HepG2 (cell line): Measurements from ENCODE around the gene MAVS. TPM values are rescaled to one million over a fixed set of nuclear protein-coding genes. Genes with fewer than 3 reads are reported as not detected.

Experiments used
- BRD4 ChIP-seq: sonication (generic); formaldehyde crosslinking; IDR thresholded peaks from 2 replicates; pipeline ENCODE4 v1.4.0; 2020; ENCODE audit warnings: missing genetic modification reagents
- FOSL2 ChIP-seq: sonication (generic); formaldehyde crosslinking; IDR thresholded peaks from 2 replicates; pipeline ENCODE4 v1.4.0; 2020; ENCODE audit warnings: missing genetic modification reagents
- FOXA3 ChIP-seq: IDR thresholded peaks from 2 replicates; pipeline ENCODE4 v1.6.1; 2016; ENCODE audit warnings: missing genetic modification reagents, missing compliant biosample characterization
- GZF1 ChIP-seq: sonication (generic); formaldehyde crosslinking; IDR thresholded peaks from 2 replicates; pipeline ENCODE4 v1.5.1; 2020; ENCODE audit warnings: mild to moderate bottlenecking, missing genetic modification reagents
- HMG20A ChIP-seq: IDR thresholded peaks from 2 replicates; pipeline ENCODE4 v1.6.1; 2016; ENCODE audit warnings: borderline replicate concordance
- JUND ChIP-seq: sonication (generic); formaldehyde crosslinking; IDR thresholded peaks from 2 replicates; pipeline ENCODE4 v1.8.0; 2022; ENCODE audit warnings: mild to moderate bottlenecking, missing genetic modification reagents
- MTF1 ChIP-seq: sonication (generic); formaldehyde crosslinking; IDR thresholded peaks from 2 replicates; pipeline ENCODE4 v1.5.0; 2020; ENCODE audit warnings: missing genetic modification reagents
- NPAS2 ChIP-seq: sonication (generic); formaldehyde crosslinking; IDR thresholded peaks from 2 replicates; pipeline ENCODE4 v1.8.0; 2022; ENCODE audit warnings: mild to moderate bottlenecking, missing genetic modification reagents, borderline replicate concordance
- NR2F2 ChIP-seq: IDR thresholded peaks from 2 replicates; pipeline ENCODE4 v1.6.1; 2012; ENCODE audit warnings: low read depth, inconsistent platforms, borderline replicate concordance
- TBL1XR1 ChIP-seq: fragments of 150-350 bp; IDR thresholded peaks from 2 replicates; pipeline ENCODE4 v1.6.1; 2014; ENCODE audit warnings: borderline replicate concordance, low read length; ENCODE audit not compliant: partially characterized antibody
- YEATS2 ChIP-seq: sonication (generic); formaldehyde crosslinking; IDR thresholded peaks from 2 replicates; pipeline ENCODE4 v1.4.0; 2020; ENCODE audit warnings: missing genetic modification reagents, borderline replicate concordance
- ZBTB42 ChIP-seq: sonication (generic); formaldehyde crosslinking; IDR thresholded peaks from 2 replicates; pipeline ENCODE4 v1.5.0; 2020; ENCODE audit warnings: mild to moderate bottlenecking, missing genetic modification reagents
- ZMAT3 ChIP-seq: sonication (generic); formaldehyde crosslinking; conservative IDR thresholded peaks from 2 replicates; pipeline ENCODE4 v1.7.0; 2021; ENCODE audit warnings: missing genetic modification reagents
- ZNF282 ChIP-seq: fragments of 450-650 bp; IDR thresholded peaks from 2 replicates; pipeline ENCODE4 v1.6.1; 2018; ENCODE audit not compliant: partially characterized antibody
- ZNF34 ChIP-seq: sonication (generic); formaldehyde crosslinking; IDR thresholded peaks from 2 replicates; pipeline ENCODE4 v1.4.0; 2020; ENCODE audit warnings: mild to moderate bottlenecking, missing genetic modification reagents, borderline replicate concordance
- ZNF446 ChIP-seq: sonication (generic); formaldehyde crosslinking; IDR thresholded peaks from 2 replicates; pipeline ENCODE4 v1.5.0; 2020; ENCODE audit warnings: mild to moderate bottlenecking, missing genetic modification reagents
- ZNF564 ChIP-seq: sonication (generic); formaldehyde crosslinking; IDR thresholded peaks from 2 replicates; pipeline ENCODE4 v1.8.1; 2023; ENCODE audit warnings: mild to moderate bottlenecking, missing genetic modification reagents
- ZNF652 ChIP-seq: IDR thresholded peaks from 2 replicates; pipeline ENCODE4 v1.6.1; 2016; ENCODE audit warnings: low read depth, borderline replicate concordance
- ZNF720 ChIP-seq: sonication (generic); formaldehyde crosslinking; IDR thresholded peaks from 2 replicates; pipeline ENCODE4 v1.4.0; 2020; ENCODE audit warnings: missing genetic modification reagents
- ZSCAN12 ChIP-seq: sonication (generic); formaldehyde crosslinking; IDR thresholded peaks from 2 replicates; pipeline ENCODE4 v1.9.0; 2021; ENCODE audit warnings: mild to moderate bottlenecking, missing genetic modification reagents
- ZSCAN30 ChIP-seq: sonication (generic); formaldehyde crosslinking; IDR thresholded peaks from 2 replicates; pipeline ENCODE4 v1.5.0; 2020; ENCODE audit warnings: mild to moderate bottlenecking, missing genetic modification reagents
- polyA plus RNA-seq, 8 experiments: library from polyadenylated mRNA; depleted of rRNA in 3 of 8; stranded (reverse) in 7 of 8; unstranded in 1 of 8; fragments of >200 nt; fragmentation: Illumina TruSeq in 4 of 8; extraction: Trizol in 4 of 8; gene quantifications; 2 replicates each; pipeline versions ENCODE4 v1.2.1 to v1.2.3, GENCODE V29; 2011 to 2016; ENCODE audit warnings: low read depth in 4 of 8, missing spikeins in 1 of 8, mixed read lengths in 1 of 8; ENCODE audit not compliant: insufficient read depth in 1 of 8
- total RNA-seq, 5 experiments: library from RNA; depleted of rRNA; stranded (reverse); fragments of >200 nt; fragmentation: Illumina TruSeq; extraction: Trizol; gene quantifications; 2 replicates each; pipeline ENCODE4 v1.2.3, GENCODE V29; 2016; ENCODE audit warnings: low read depth in 1 of 5
- TF ChIP-seq, protein P1 (sequence below): conservative IDR thresholded peaks from 2 replicates; pipeline ENCODE4 v1.6.1; 2018; ENCODE audit warnings: missing genetic modification reagents
- TF ChIP-seq, protein P2 (sequence below): sonication (generic); formaldehyde crosslinking; IDR thresholded peaks from 2 replicates; pipeline ENCODE4 v1.4.0; 2020; ENCODE audit warnings: low read depth, mild to moderate bottlenecking, missing genetic modification reagents
- TF ChIP-seq, protein P3 (sequence below): sonication (generic); formaldehyde crosslinking; IDR thresholded peaks from 2 replicates; pipeline ENCODE4 v1.8.1; 2022; ENCODE audit warnings: mild to moderate bottlenecking, missing genetic modification reagents
- TF ChIP-seq, protein P4 (sequence below): sonication (generic); formaldehyde crosslinking; IDR thresholded peaks from 2 replicates; pipeline ENCODE4 v1.5.0; 2020; ENCODE audit warnings: mild to moderate bottlenecking, low read depth, missing genetic modification reagents, borderline replicate concordance
- TF ChIP-seq, protein P5 (sequence below): sonication (generic); formaldehyde crosslinking; IDR thresholded peaks from 2 replicates; pipeline ENCODE4 v1.8.0; 2022; ENCODE audit warnings: missing genetic modification reagents, mild to moderate bottlenecking, inconsistent platforms, borderline replicate concordance
- TF ChIP-seq, protein P6 (sequence below): sonication (generic); formaldehyde crosslinking; IDR thresholded peaks from 2 replicates; pipeline ENCODE4 v1.4.0; 2020; ENCODE audit warnings: missing genetic modification reagents
- TF ChIP-seq, protein P7 (sequence below): sonication (generic); formaldehyde crosslinking; IDR thresholded peaks from 2 replicates; pipeline ENCODE4 v1.5.0; 2020; ENCODE audit warnings: missing genetic modification reagents

MAVS gene
- total and polyA plus RNA-seq, 2 of the 13 experiments (the other 11 are each of a cell fraction or from before 2014, with no cell fraction given): 27.3 to 36.6 TPM

DNA sequence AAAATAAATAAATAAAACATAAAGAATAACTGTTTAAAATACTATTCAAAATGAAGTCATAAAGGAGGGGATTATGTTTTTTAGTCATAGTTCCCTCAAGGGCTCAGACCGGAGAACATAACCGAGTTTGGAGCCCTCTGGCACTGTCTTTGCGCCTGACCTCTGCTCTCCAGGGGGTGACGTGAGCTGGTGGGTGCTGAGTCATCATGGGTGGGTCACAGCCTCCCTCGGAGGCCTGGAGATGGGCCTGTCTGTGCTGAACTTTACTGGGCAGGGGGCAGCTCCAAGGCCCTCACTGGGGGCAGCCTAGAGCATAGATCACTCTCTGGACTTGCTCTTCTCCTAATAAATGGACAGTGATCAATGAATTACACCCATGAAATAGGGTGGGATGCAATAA is 3.1 kb upstream of the MAVS start (continued):
- TF ChIP-seq, protein P1, sequence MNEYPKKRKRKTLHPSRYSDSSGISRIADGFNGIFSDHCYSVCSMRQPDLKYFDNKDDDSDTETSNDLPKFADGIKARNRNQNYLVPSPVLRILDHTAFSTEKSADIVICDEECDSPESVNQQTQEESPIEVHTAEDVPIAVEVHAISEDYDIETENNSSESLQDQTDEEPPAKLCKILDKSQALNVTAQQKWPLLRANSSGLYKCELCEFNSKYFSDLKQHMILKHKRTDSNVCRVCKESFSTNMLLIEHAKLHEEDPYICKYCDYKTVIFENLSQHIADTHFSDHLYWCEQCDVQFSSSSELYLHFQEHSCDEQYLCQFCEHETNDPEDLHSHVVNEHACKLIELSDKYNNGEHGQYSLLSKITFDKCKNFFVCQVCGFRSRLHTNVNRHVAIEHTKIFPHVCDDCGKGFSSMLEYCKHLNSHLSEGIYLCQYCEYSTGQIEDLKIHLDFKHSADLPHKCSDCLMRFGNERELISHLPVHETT (CRISPR knock-in tag): 0 out of 2 replicates have a peak, but pooled peaks have one; percentile 18
- TF ChIP-seq JUND (CRISPR knock-in tag) (peak; percentile 82), ZNF652 (CRISPR knock-in tag) (no peak), ZNF720 (no peak), ZSCAN12 (CRISPR knock-in tag) (no peak), MTF1 (CRISPR knock-in tag) (no peak), ZNF446 (CRISPR knock-in tag) (no peak), NR2F2 (no peak), ZNF564 (CRISPR knock-in tag) (no peak), ZSCAN30 (CRISPR knock-in tag) (no peak), ZBTB42 (CRISPR knock-in tag) (no peak), FOXA3 (no peak), ZNF34 (CRISPR knock-in tag) (no peak), NPAS2 (no peak), HMG20A (CRISPR knock-in tag) (no peak), ZNF282 (no peak), BRD4 (CRISPR knock-in tag) (no peak), GZF1 (CRISPR knock-in tag) (no peak), YEATS2 (CRISPR knock-in tag) (no peak), FOSL2 (CRISPR knock-in tag) (peak; percentile 94), TBL1XR1 (no peak), ZMAT3 (no peak)
- TF ChIP-seq, protein P2, sequence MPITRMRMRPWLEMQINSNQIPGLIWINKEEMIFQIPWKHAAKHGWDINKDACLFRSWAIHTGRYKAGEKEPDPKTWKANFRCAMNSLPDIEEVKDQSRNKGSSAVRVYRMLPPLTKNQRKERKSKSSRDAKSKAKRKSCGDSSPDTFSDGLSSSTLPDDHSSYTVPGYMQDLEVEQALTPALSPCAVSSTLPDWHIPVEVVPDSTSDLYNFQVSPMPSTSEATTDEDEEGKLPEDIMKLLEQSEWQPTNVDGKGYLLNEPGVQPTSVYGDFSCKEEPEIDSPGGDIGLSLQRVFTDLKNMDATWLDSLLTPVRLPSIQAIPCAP (CRISPR knock-in tag): no peak
- TF ChIP-seq, protein P3, sequence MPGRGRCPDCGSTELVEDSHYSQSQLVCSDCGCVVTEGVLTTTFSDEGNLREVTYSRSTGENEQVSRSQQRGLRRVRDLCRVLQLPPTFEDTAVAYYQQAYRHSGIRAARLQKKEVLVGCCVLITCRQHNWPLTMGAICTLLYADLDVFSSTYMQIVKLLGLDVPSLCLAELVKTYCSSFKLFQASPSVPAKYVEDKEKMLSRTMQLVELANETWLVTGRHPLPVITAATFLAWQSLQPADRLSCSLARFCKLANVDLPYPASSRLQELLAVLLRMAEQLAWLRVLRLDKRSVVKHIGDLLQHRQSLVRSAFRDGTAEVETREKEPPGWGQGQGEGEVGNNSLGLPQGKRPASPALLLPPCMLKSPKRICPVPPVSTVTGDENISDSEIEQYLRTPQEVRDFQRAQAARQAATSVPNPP (CRISPR knock-in tag): no peak
- TF ChIP-seq, protein P4, sequence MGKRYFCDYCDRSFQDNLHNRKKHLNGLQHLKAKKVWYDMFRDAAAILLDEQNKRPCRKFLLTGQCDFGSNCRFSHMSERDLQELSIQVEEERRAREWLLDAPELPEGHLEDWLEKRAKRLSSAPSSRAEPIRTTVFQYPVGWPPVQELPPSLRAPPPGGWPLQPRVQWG (CRISPR knock-in tag): no peak
- TF ChIP-seq, protein P5, sequence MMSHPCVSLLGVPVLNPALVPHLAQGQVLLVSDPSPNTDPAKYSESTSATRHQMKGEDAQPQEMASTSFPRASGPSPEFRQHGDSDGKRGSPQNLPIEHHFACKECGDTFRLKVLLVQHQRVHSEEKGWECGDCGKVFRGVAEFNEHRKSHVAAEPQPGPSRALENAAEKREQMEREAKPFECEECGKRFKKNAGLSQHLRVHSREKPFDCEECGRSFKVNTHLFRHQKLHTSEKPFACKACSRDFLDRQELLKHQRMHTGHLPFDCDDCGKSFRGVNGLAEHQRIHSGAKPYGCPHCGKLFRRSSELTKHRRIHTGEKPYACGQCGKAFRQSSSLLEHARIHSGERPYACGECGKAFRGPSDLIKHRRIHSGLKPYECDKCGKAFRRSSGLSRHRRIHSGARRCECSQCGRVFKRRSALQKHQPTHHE: no peak
- TF ChIP-seq, protein P6, sequence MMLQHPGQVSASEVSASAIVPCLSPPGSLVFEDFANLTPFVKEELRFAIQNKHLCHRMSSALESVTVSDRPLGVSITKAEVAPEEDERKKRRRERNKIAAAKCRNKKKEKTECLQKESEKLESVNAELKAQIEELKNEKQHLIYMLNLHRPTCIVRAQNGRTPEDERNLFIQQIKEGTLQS: peak; percentile 94
- TF ChIP-seq, protein P7, sequence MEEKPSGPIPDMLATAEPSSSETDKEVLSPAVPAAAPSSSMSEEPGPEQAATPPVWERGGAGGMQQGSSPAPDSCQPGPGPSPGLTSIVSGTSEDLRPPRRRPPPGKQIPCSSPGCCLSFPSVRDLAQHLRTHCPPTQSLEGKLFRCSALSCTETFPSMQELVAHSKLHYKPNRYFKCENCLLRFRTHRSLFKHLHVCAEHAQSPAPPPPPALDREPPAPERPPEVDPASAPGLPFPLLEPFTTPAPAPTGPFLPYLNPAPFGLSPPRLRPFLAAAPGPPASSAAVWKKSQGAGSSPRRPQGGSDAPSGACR (CRISPR knock-in tag): no peak; the same call in 1 of the 2 replicates
